Measurements from ENCODE around the gene MRPL32. TPM values are rescaled to one million over a fixed set of nuclear protein-coding genes. Genes with fewer than 3 reads are reported as not detected.

Gene MRPL32
- total RNA-seq, 1 experiment from 2014 or later: 52.8 TPM

GRCh38 chr7:42953994-42954393, 21.8 kb downstream of the MRPL32 start:
- ATAC-seq (no peak), DNase-seq (ENCODE audit: low read depth, low spot score) (no peak)
- intact Hi-C loops (cut with micrococcal nuclease; ENCODE audit: unreplicated experiment) (no loop called here), in situ Hi-C loops (cut with HindIII; ENCODE audit: low pct_unique_long_range_greater_than_20kb, low sequenced_read_pairs) (no loop called here)
- no TSS peak for BruUV-seq (replicated peaks)
- H3K4me3 ChIP-seq (ENCODE audit: low read depth in 2 of 2, low read length in 2 of 2): no peak overlapping the region
- peaks cover 3% of the 10 kb centered on the region; the same call in 1 of the 2 replicates for H3K9me3 ChIP-seq (ENCODE audit: control insufficient read depth, insufficient read depth, low read depth, low read length)
- H3K4me1 ChIP-seq (ENCODE audit: control insufficient read depth, insufficient read depth, low read length): no peaks in the 10 kb centered on the region
- no peak overlapping the region for H3K27ac ChIP-seq (ENCODE audit: low read length)
- TF ChIP-seq POLR2AphosphoS5 (IDR thresholded peaks at IDR 0.05; ENCODE audit: low read depth, low read length): no peak
- no peak for TF ChIP-seq TCF7L2 (IDR thresholded peaks at IDR 0.05; ENCODE audit: low read depth, low read length)
- no peak for TF ChIP-seq SIN3A (IDR thresholded peaks at IDR 0.05; ENCODE audit: borderline replicate concordance, insufficient read depth, low read depth, low read length)
- TF ChIP-seq, protein P1, sequence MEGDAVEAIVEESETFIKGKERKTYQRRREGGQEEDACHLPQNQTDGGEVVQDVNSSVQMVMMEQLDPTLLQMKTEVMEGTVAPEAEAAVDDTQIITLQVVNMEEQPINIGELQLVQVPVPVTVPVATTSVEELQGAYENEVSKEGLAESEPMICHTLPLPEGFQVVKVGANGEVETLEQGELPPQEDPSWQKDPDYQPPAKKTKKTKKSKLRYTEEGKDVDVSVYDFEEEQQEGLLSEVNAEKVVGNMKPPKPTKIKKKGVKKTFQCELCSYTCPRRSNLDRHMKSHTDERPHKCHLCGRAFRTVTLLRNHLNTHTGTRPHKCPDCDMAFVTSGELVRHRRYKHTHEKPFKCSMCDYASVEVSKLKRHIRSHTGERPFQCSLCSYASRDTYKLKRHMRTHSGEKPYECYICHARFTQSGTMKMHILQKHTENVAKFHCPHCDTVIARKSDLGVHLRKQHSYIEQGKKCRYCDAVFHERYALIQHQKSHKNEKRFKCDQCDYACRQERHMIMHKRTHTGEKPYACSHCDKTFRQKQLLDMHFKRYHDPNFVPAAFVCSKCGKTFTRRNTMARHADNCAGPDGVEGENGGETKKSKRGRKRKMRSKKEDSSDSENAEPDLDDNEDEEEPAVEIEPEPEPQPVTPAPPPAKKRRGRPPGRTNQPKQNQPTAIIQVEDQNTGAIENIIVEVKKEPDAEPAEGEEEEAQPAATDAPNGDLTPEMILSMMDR (IDR thresholded peaks at IDR 0.05): no peak
- TF ChIP-seq, protein P2, sequence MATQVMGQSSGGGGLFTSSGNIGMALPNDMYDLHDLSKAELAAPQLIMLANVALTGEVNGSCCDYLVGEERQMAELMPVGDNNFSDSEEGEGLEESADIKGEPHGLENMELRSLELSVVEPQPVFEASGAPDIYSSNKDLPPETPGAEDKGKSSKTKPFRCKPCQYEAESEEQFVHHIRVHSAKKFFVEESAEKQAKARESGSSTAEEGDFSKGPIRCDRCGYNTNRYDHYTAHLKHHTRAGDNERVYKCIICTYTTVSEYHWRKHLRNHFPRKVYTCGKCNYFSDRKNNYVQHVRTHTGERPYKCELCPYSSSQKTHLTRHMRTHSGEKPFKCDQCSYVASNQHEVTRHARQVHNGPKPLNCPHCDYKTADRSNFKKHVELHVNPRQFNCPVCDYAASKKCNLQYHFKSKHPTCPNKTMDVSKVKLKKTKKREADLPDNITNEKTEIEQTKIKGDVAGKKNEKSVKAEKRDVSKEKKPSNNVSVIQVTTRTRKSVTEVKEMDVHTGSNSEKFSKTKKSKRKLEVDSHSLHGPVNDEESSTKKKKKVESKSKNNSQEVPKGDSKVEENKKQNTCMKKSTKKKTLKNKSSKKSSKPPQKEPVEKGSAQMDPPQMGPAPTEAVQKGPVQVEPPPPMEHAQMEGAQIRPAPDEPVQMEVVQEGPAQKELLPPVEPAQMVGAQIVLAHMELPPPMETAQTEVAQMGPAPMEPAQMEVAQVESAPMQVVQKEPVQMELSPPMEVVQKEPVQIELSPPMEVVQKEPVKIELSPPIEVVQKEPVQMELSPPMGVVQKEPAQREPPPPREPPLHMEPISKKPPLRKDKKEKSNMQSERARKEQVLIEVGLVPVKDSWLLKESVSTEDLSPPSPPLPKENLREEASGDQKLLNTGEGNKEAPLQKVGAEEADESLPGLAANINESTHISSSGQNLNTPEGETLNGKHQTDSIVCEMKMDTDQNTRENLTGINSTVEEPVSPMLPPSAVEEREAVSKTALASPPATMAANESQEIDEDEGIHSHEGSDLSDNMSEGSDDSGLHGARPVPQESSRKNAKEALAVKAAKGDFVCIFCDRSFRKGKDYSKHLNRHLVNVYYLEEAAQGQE (IDR thresholded peaks at IDR 0.05; ENCODE audit: insufficient read depth in 1 of 2, low read depth in 2 of 2, low read length in 1 of 2): no peak
- ChIA-PET CTCF (no interaction called here), POLR2A (no interaction called here)
- no peaks in the 10 kb centered on the region for H3K36me3 ChIP-seq (ENCODE audit: control insufficient read depth, insufficient read depth, low read length)
- H3K27me3 ChIP-seq (ENCODE audit: control insufficient read depth, insufficient read depth, low read length): no peaks in the 10 kb centered on the region

GRCh38 chr7:42956062-42956461, 23.9 kb downstream of the MRPL32 start:
- H3K4me3 ChIP-seq (ENCODE audit: low read depth in 2 of 2, low read length in 2 of 2): no peak overlapping the region
- BruUV-seq (replicated peaks): no TSS peak
- DNase-seq (ENCODE audit: low read depth, low spot score): no peak
- H3K36me3 ChIP-seq (ENCODE audit: control insufficient read depth, insufficient read depth, low read length): no peaks in the 10 kb centered on the region
- ChIA-PET POLR2A (no interaction called here), CTCF (no interaction called here)
- in situ Hi-C loops (cut with HindIII; ENCODE audit: low pct_unique_long_range_greater_than_20kb, low sequenced_read_pairs) (no loop called here), intact Hi-C loops (cut with micrococcal nuclease; ENCODE audit: unreplicated experiment) (no loop called here)
- no peak overlapping the region for H3K27ac ChIP-seq (ENCODE audit: low read length)
- ATAC-seq: no peak
- no peaks in the 10 kb centered on the region for H3K27me3 ChIP-seq (ENCODE audit: control insufficient read depth, insufficient read depth, low read length)
- TF ChIP-seq, protein P2 (IDR thresholded peaks at IDR 0.05; ENCODE audit: insufficient read depth in 1 of 2, low read depth in 2 of 2, low read length in 1 of 2): no peak
- TF ChIP-seq, protein P1 (IDR thresholded peaks at IDR 0.05): no peak
- no peak for TF ChIP-seq TCF7L2 (IDR thresholded peaks at IDR 0.05; ENCODE audit: low read depth, low read length)
- TF ChIP-seq POLR2AphosphoS5 (IDR thresholded peaks at IDR 0.05; ENCODE audit: low read depth, low read length): no peak
- no peak for TF ChIP-seq SIN3A (IDR thresholded peaks at IDR 0.05; ENCODE audit: borderline replicate concordance, insufficient read depth, low read depth, low read length)
- H3K4me1 ChIP-seq (ENCODE audit: control insufficient read depth, insufficient read depth, low read length): no peaks in the 10 kb centered on the region
- H3K9me3 ChIP-seq (ENCODE audit: control insufficient read depth, insufficient read depth, low read depth, low read length): peaks cover 3% of the 10 kb centered on the region; the same call in 1 of the 2 replicates
